PC-3 (cell line): ENCODE measurements around the gene DPF1. TPM values are rescaled to one million over a fixed set of nuclear protein-coding genes. Genes with fewer than 3 reads are reported as not detected.
"Not testable (repeated sequence)": the region's sequence is repeated elsewhere in the genome, so short reads cannot be mapped to it uniquely, and the experiment has no call there.

Experiments used
- ATAC-seq: fragments of 200-7000 bp; cut with Tn5 transposase; 2 replicates; pipeline ENCODE4 v1.9.1; 2020; ENCODE audit warnings: mild to moderate bottlenecking, moderate library complexity
- BruUV-seq: library from RNA; stranded (reverse); fragments of 400-500 nt; replicated peaks from 2 replicates; lab custom pipeline; 2021; lab: Mats Ljungman, UMichigan
- CTCF ChIA-PET: fragments of 300-600 bp; sonication (Branson Sonifier 250); formaldehyde crosslinking; loops from one replicate; lab custom pipeline; 2022; ENCODE audit warnings: antibody characterized with exemption; lab: Charles Lee
- POLR2A ChIA-PET: fragments of 300-600 bp; sonication (Branson Sonifier 250); formaldehyde crosslinking; loops from one replicate; lab custom pipeline; 2022; ENCODE audit warnings: antibody characterized with exemption; ENCODE audit not compliant: unreplicated experiment; lab: Charles Lee
- DNase-seq: peaks from one replicate; pipeline ENCODE4 v3.0.0-alpha.2; 2015
- H2AFZ ChIP-seq: fragments of 300-600 bp; sonication (generic); 2 replicates; pipeline ENCODE4 v1.6.0; 2016; ENCODE audit warnings: antibody characterized with exemption, low read length
- H3F3A ChIP-seq: fragments of 300-600 bp; sonication (generic); one replicate; pipeline ENCODE4 v1.6.0; 2017; ENCODE audit warnings: antibody characterized with exemption, low read length, control low read depth, mild to moderate bottlenecking; ENCODE audit not compliant: unreplicated experiment
- H3K27ac ChIP-seq: fragments of 300-600 bp; sonication (generic); 2 replicates; pipeline ENCODE4 v1.5.1; 2016; ENCODE audit warnings: mild to moderate bottlenecking, low read length
- H3K27me3 ChIP-seq: fragments of 300-600 bp; sonication (generic); 2 replicates; pipeline ENCODE4 v1.6.1; 2016; ENCODE audit warnings: low read length, mixed read lengths
- H3K36me3 ChIP-seq: fragments of 300-600 bp; sonication (generic); 2 replicates; pipeline ENCODE4 v1.6.1; 2016; ENCODE audit warnings: low read depth, mixed run types, low read length, mixed read lengths
- H3K4me1 ChIP-seq: fragments of 300-600 bp; sonication (generic); 2 replicates; pipeline ENCODE4 v1.5.1; 2016; ENCODE audit warnings: low read length; ENCODE audit not compliant: insufficient read depth
- H3K4me2 ChIP-seq: fragments of 300-600 bp; sonication (generic); 2 replicates; pipeline ENCODE4 v1.6.0; 2016; ENCODE audit warnings: low read length
- H3K4me3 ChIP-seq: fragments of 300-600 bp; sonication (generic); 2 replicates; pipeline ENCODE4 v1.5.1; 2016; ENCODE audit warnings: mild to moderate bottlenecking, low read length, mixed read lengths
- H3K79me2 ChIP-seq: fragments of 300-600 bp; sonication (generic); 2 replicates; pipeline ENCODE4 v1.6.1; 2017; ENCODE audit warnings: low read length, mixed read lengths
- H3K9ac ChIP-seq: fragments of 300-600 bp; sonication (generic); 2 replicates; pipeline ENCODE4 v1.6.0; 2016; ENCODE audit warnings: mild to moderate bottlenecking, low read length
- H3K9me2 ChIP-seq: fragments of 300-600 bp; sonication (generic); replicated peaks from 2 replicates; pipeline ENCODE4 v1.6.1; 2016; ENCODE audit warnings: mixed run types, low read length, mixed read lengths
- H3K9me3 ChIP-seq: fragments of 300-600 bp; sonication (generic); 2 replicates; pipeline ENCODE4 v1.6.1; 2016; ENCODE audit warnings: low read length, mixed read lengths
- H4K20me1 ChIP-seq: fragments of 300-600 bp; sonication (generic); 2 replicates; pipeline ENCODE4 v1.6.1; 2016; ENCODE audit warnings: low read length, mixed read lengths
- EZH2 ChIP-seq: fragments of 300-600 bp; sonication (generic); IDR thresholded peaks from one replicate; pipeline ENCODE4 v1.6.1; 2017; ENCODE audit warnings: antibody characterized with exemption, mild to moderate bottlenecking, low read length; ENCODE audit not compliant: unreplicated experiment
- EZH2phosphoT487 ChIP-seq: fragments of 300-600 bp; sonication (generic); IDR thresholded peaks from 2 replicates; pipeline ENCODE4 v1.6.1; 2018; ENCODE audit warnings: mild to moderate bottlenecking, antibody characterized with exemption, low read length, borderline replicate concordance
- intact Hi-C: fragments of 100-400 bp; cut with micrococcal nuclease; formaldehyde crosslinking; loops from 2 replicates; pipeline ENCODE4 v1.9.0; 2023
- total RNA-seq: library from RNA; depleted of rRNA; stranded (reverse); fragments of >200 nt; gene quantifications from 2 replicates; pipeline ENCODE4 v1.2.3, GENCODE V29; 2014
- TF ChIP-seq, protein P1 (sequence below): fragments of 300-600 bp; sonication (generic); conservative IDR thresholded peaks from 2 replicates; pipeline ENCODE4 v1.5.1; 2017; ENCODE audit warnings: antibody characterized with exemption, low read depth, mild to moderate bottlenecking, low read length

The DPF1 gene
- total RNA-seq, 1 experiment from 2014 or later = 8.1 TPM

DNA sequence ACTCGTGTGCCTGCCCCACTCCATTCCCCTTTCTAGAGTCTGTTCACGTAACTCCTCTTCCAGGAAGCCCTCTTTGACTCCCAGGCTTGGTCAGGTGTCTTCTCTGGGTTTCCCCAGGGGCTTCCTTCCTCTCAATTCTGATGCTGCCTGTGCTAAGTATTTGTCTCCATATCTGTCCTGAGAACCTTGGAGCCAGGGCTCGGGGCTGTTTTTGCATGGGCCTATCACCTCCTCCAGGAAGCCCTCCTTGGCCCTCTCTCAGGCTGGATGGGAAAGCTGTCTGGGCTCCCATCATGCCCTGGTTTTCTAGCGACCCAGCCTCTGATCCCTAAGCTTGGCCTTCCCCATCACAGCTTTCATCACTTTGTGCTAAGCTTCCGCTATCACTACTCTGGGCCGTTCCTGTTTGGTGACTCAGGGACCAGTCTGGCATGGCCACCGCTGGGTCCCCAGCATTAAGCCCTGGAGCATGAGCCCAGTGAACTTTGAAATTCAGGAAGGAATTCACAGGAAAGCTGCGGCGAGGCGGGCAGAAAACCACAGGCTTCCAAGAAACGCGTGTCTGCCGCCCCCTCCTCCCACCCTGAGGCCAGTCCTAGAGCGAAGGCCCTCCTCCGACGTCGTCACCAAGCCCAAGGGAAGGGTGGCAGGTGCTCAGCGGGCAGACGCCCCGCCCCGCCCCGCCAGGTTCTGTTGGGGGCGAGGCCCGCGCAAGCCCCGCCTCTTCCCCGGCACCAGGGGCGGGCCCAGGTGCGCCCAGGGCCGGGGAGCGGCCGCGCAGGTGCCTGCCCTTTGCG is 39.9 kb upstream of the DPF1 start:
- no peaks in the 10 kb centered on the region for H3K36me3 ChIP-seq
- H3K4me2 ChIP-seq = peak overlapping the region; percentile 85
- no peaks in the 10 kb centered on the region for H3F3A ChIP-seq
- TSS peak; percentile 21 for BruUV-seq
- H3K4me1 ChIP-seq = peaks cover 39% of the 10 kb centered on the region
- peaks cover 45% of the 10 kb centered on the region for H3K79me2 ChIP-seq
- TF ChIP-seq, protein P1, sequence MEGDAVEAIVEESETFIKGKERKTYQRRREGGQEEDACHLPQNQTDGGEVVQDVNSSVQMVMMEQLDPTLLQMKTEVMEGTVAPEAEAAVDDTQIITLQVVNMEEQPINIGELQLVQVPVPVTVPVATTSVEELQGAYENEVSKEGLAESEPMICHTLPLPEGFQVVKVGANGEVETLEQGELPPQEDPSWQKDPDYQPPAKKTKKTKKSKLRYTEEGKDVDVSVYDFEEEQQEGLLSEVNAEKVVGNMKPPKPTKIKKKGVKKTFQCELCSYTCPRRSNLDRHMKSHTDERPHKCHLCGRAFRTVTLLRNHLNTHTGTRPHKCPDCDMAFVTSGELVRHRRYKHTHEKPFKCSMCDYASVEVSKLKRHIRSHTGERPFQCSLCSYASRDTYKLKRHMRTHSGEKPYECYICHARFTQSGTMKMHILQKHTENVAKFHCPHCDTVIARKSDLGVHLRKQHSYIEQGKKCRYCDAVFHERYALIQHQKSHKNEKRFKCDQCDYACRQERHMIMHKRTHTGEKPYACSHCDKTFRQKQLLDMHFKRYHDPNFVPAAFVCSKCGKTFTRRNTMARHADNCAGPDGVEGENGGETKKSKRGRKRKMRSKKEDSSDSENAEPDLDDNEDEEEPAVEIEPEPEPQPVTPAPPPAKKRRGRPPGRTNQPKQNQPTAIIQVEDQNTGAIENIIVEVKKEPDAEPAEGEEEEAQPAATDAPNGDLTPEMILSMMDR = no peak
- TF ChIP-seq EZH2phosphoT487 (no peak), EZH2 (no peak)
- H3K27ac ChIP-seq = peak overlapping the region; percentile 73
- ChIA-PET CTCF (no interaction called here), POLR2A (interaction anchor here (0.6 kb wide), 1 partner anchor 166 kb away, joined by 4 read pairs; no protein-coding TSS in a partner anchor)
- no peaks in the 10 kb centered on the region for H3K27me3 ChIP-seq
- H3K9ac ChIP-seq = peak overlapping the region; percentile 86; the same call in 1 of the 2 replicates
- no peaks in the 10 kb centered on the region for H3K9me2 ChIP-seq
- DNase-seq (peak; percentile 90), ATAC-seq (peak; percentile 58)
- H4K20me1 ChIP-seq = peaks cover 18% of the 10 kb centered on the region
- H3K9me3 ChIP-seq = no peaks in the 10 kb centered on the region
- H3K4me3 ChIP-seq = peak overlapping the region; percentile 91
- intact Hi-C loops = no loop called here
- peak overlapping the region; percentile 71 for H2AFZ ChIP-seq

DNA sequence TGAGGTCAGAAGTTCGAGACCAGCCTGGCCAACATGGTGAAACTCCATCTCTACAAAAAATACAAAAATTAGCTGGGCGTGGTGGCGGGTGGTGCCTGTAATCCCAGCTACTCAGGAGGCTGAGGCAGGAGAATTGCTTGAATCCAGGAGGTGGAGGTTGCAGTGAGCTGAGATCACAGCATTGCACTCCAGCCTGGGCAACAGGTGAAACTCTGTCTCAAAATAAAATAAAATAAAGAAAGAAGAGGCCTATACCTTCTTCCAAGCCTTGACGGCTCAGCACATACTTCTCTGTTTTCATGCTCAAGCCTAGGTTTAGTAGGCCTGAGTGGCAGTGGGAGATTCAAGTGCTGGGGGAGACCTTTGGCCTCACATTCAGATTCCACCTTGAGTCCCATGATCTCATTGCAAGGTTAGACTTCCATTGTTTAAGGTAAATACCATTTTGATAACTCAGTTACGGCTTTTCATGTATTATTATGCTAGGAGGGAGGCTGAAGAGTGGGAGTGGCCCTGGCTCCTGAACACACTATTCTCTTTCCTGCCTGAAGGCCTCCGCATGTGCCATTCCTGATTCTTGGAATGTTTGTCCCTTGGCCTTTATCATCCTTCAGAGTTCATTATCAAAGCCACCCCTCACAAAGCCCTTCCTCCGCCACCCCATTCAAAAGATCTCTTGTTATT is 38.7 kb upstream of the DPF1 start:
- no peak overlapping the region for H3K27ac ChIP-seq

DNA sequence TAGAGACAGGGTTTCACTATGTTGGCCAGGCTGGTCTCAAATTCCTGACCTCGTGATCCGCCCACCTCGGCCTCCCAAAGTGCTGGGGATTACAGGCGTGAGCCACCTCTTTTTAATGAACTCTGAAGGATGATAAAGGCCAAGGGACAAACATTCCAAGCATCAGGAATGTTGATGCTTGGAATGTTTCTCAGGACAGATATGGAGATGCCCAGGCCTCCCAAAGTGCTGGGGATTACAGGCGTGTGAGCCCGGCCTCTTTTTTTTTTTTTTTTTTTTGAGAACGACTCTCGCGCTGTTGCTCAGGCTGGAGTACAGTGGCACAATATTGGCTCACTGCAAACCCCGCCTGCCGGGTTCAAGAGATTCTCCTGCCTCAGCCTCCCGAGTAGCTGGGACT is 37.9 kb upstream of the DPF1 start:
- POLR2A ChIA-PET, H3K4me2 ChIP-seq, intact Hi-C loops, H3K9me2 ChIP-seq, DNase-seq, H3K27me3 ChIP-seq, H3K27ac ChIP-seq, CTCF ChIA-PET, H3K36me3 ChIP-seq, ATAC-seq, H3F3A ChIP-seq, H3K9ac ChIP-seq, BruUV-seq, H3K9me3 ChIP-seq, H3K4me3 ChIP-seq, H2AFZ ChIP-seq: not testable (repeated sequence)
- Histone ChIP-seq H3K4me1 (peaks cover 21% of the 10 kb centered on the region), H4K20me1 (peaks cover 13% of the 10 kb centered on the region; the same call in 1 of the 2 replicates), H3K79me2 (peaks cover 25% of the 10 kb centered on the region)

More for the DNA sequence above, 38.7 kb upstream of the DPF1 start:
- H3F3A ChIP-seq = no peaks in the 10 kb centered on the region
- peaks cover 28% of the 10 kb centered on the region for H3K4me1 ChIP-seq
- DNase-seq (peak; percentile 44), ATAC-seq (no peak)
- no peaks in the 10 kb centered on the region for H3K9me2 ChIP-seq
- ChIA-PET POLR2A (no interaction called here), CTCF (no interaction called here)
- BruUV-seq = no TSS peak
- H3K4me3 ChIP-seq = no peak overlapping the region
- no peak overlapping the region for H3K9ac ChIP-seq
- no peaks in the 10 kb centered on the region for H3K27me3 ChIP-seq
- no peaks in the 10 kb centered on the region for H3K9me3 ChIP-seq
- no peaks in the 10 kb centered on the region for H3K36me3 ChIP-seq
- no peak overlapping the region for H3K4me2 ChIP-seq
- intact Hi-C loops = no loop called here
- H4K20me1 ChIP-seq = peaks cover 17% of the 10 kb centered on the region
- peaks cover 33% of the 10 kb centered on the region for H3K79me2 ChIP-seq
- H2AFZ ChIP-seq = no peak overlapping the region
- TF ChIP-seq EZH2 (no peak), EZH2phosphoT487 (no peak)
- TF ChIP-seq, protein P1 = no peak
